HG03575 (cell line): ENCODE results near the gene ZBTB21.

Source experiments
- ATAC-seq: cut with Tn5 transposase; IDR thresholded peaks from one replicate; pipeline ENCODE4 v1.9.1; 2021; ENCODE audit not compliant: unreplicated experiment, insufficient number of reproducible peaks, low FRiP score; ENCODE audit errors: extremely low read depth

ZBTB21 gene

DNA sequence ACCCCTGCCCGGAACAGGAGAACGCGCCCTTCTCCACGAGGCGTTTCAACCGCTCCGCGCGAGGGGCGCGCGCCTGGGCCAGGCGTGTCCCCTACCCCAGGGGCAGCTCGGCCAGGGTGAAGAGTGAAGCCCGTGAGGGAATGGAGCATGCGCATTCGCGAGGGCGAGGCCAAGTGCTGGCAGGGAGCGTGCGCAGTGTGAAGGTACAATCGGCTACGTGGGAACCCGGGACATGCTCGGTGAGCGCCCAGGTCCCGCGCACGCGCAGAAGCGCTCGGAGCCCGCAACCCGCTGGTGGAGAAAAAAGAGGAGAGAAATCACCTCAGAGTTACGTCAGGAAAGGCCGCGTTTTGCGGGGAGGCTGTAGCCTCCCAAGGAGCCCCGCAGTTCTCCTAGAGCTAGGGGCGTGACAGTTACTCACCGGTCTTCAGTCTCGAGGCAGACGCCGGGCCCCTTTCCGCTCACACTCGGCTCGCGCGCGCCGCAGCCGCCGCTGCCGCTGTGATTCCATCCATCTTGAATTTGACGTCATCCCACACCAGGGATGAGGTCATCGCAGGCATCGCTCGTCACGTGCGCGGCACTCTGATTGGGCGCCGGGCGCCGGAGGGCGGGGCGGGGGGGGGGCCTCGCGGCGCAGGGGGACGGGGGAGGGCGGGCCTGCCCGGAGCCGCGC is at the start of gene ZBTB21:
Gene ZBTB21, minus strand, starts transcription at position 530 of the 676 bp plus-strand sequence. CDS start 16,265 bp downstream, outside the sequence.
- ATAC-seq, result no peak

DNA sequence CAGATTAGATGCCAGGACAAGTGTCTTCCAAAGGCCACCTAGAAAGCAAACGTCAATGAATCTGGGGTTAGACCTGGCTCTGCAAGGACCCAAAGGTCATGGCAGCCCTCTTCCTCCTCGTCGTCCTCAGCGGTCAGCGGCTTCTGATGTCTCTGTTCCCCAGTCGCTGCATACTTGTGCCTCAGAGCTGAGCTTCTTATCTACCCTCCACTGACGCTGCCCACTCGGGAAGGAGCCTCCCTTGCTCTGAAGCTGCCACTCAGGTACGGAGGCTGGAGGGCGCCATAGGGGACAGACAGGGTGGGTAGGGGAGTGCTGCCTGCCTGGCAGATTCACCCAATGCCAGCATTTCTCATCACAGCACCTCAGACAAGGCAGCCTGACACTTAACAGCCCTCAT is 49.6 kb upstream of the ZBTB21 start:
- ATAC-seq, result no peak

DNA sequence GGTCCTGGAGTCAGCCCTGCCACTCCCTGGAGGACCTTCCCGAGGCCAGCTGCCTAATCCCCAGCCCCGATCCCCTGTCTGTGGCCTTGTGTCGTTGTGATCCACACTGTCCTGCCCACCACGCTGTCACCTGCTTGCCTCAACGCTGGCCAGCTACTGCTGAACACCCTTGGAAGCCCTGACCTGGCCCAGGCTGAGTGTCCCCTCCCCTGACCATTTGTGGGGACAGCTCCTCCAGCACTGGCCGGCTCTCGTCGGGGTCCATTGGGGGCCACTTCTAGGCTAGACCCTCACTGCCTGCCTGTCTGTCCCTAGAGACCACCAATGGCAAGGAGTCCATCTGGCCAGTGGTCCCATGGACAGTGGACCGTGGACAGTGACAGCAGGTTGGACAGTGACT is 49.0 kb upstream of the ZBTB21 start:
- no peak for ATAC-seq

GRCh38 chr21:42058631-42059111 is 48.5 kb upstream of the ZBTB21 start:
- ATAC-seq, result no peak

- no peak for ATAC-seq
These were observed 47.8 kb upstream of the ZBTB21 start for GRCh38 chr21:42057851-42058437.

GRCh38 chr21:42056996-42057689 is 47.0 kb upstream of the ZBTB21 start:
- no peak for ATAC-seq

- ATAC-seq, result no peak
These were observed 46.3 kb upstream of the ZBTB21 start for GRCh38 chr21:42056468-42056867.

- ATAC-seq, result no peak
These were observed 45.3 kb upstream of the ZBTB21 start for GRCh38 chr21:42055425-42055824.

- ATAC-seq, result no peak
These were observed 41.6 kb upstream of the ZBTB21 start for GRCh38 chr21:42051788-42052187.

DNA sequence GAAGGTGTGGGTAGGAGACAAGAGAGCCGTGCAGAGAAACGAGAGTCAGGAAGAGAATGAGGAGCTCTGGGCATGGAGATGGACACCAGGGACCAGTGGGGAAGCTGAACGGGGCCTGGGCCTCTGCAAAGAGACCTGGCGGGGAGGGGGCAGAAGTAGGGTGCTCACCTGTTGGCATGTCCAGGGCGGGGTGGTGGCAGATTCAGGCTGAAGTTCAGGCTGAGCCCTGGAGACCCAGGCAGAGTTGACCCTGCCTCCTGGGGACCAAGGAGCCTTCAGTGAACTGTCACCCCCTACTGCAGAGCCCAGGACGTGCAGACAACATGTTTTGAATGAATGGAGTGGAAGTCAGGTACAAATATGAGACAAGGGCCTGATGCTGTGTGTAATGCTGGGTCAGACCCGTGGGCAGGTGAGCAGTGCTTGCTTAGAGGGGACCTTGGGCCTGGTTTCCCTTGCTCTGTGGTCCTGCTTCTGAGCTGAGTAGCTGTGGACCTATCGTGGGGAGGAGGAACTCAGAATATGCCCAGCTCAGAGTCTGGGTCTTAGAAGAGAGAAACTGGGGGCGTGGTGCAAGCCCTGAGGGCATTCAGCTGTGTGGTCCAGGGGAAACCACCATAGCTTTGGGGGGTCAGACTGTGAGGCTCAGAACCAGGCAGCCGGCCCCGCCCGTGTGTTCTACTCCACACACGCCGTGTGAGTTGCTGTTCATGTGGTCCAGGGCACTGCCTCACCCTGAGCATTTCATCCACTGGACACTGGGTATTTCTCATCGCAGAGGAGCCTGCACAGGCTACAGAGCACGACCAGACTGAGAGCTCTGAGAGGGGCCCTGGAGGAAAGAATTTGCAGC is 39.6 kb upstream of the ZBTB21 start:
- ATAC-seq, result no peak

DNA sequence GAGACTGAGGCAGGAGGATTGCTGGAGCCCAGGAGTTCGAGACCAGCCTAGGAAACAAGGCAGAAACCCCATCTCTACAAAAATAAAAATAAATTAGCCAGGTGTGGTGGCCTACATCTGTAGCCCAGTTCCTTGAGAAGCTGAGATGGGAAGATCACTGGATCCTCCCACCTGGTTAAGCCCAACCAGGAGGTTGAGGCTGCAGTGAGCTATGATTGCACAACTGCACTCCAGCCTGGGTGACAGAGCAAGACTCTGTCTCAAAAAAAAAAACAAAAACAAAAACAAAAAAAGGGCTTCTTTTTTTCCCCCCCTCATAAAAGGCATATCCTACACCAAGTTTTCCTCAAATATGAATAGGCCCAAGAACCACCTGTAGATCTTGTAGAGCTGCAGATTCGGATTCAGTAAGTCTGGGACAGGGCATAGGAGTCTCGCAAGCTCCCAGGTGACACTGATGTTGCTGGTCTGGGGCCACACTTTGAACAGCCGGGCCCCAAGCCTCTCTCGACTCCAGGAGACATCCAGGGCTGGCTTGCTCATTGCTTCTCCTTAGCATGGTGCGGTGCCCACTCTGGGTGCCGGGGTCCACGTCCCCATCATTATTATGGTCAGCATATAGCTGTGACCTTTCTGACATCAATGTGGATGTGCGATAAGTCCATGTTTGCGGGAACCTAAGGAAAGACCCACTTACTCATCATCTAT is 38.9 kb upstream of the ZBTB21 start:
- ATAC-seq, result no peak

- ATAC-seq, result no peak
These were observed 37.9 kb upstream of the ZBTB21 start for GRCh38 chr21:42047821-42048613.

- ATAC-seq, result no peak
These were observed 34.8 kb upstream of the ZBTB21 start for GRCh38 chr21:42044871-42045495.

- ATAC-seq, result no peak
These were observed 33.8 kb upstream of the ZBTB21 start for GRCh38 chr21:42043961-42044360.

DNA sequence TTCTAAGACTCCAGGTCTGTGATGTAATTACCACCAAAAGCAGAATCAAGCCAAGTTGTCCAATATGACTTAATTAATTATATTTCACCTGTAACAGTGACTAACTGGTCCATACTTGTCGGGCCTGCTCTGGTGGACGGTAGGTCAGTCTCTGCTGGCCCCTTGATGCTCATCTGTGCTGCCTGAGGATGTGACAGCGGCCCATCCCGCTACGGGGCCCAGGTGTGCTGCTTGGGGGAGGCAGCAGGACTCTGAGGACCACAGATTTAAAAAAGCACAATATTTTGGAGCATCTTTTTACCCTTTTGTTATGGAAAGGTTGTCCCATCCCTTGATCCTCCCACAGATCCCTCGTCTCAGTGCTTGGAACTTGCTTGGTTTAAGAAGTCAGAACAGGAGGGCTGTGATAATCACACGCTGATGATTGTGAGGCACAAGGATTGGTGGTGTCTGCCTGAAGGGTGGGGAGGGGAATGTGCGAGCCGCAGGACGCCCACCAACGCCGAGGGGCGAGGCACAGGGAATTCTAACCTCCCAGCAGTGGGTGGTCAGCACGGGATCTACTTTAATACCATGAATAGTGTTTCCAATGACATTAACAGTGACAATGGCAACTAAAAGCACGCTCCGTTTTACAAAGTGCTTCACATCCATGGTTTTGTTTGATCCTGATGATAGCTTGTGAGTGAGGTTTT is 33.2 kb upstream of the ZBTB21 start:
- no peak for ATAC-seq

- ATAC-seq, result no peak
These were observed 32.5 kb upstream of the ZBTB21 start for GRCh38 chr21:42042651-42043050.

DNA sequence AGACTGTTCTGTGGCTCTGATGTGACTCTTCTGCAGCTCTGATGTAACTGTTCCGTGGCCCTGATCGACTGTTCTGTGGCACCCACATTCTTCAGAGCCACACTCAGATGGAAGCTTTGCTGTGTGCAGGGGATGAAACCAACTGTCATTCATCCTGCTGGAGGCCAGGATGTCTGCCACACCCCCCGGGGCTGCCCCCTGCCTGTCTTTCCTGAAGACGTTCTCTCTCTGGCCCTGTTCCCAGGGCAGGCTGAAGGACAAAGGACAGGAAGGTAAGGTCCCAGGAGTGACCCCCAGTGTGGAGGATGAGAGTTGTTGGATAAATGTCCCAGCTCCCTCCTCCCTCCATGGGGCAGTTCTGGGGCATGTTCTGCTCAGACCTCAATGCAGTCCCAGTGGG is 31.6 kb upstream of the ZBTB21 start:
- no peak for ATAC-seq
